ENCODE measurements around the gene ARHGEF4.

ARHGEF4 gene

GRCh38 chr2:131046918-131047652, 210.4 kb downstream of the ARHGEF4 start:
- ATAC-seq (no peak), DNase-seq (no peak)
- H3K27me3 Mint-ChIP-seq: no peaks in the 10 kb centered on the region
- H3K9me3 Mint-ChIP-seq: no peaks in the 10 kb centered on the region
- peak overlapping the region in 1 of 2 donors; percentile 42 for H3K27ac Mint-ChIP-seq
- no peak overlapping the region for H3K4me3 Mint-ChIP-seq
- peaks cover 16% of the 10 kb centered on the region for H3K4me1 Mint-ChIP-seq

GRCh38 chr2:131047920-131048560, 211.3 kb downstream of the ARHGEF4 start:
- ATAC-seq (no peak), DNase-seq (no peak)
- Mint-ChIP-seq H3K27ac (peak overlapping the region in 1 of 2 donors; percentile 79), H3K27me3 (no peaks in the 10 kb centered on the region), H3K4me1 (peaks cover 10% of the 10 kb centered on the region), H3K4me3 (no peak overlapping the region), H3K9me3 (no peaks in the 10 kb centered on the region)

- ATAC-seq (no peak), DNase-seq (no peak)
- H3K27ac Mint-ChIP-seq: peak overlapping the region in 1 of 2 donors; percentile 79
These were observed 211.9 kb downstream of the ARHGEF4 start for GRCh38 chr2:131048641-131049040.

GRCh38 chr2:131049150-131049718, 212.5 kb downstream of the ARHGEF4 start:
- Mint-ChIP-seq H3K4me1 (no peaks in the 10 kb centered on the region), H3K27me3 (no peaks in the 10 kb centered on the region), H3K9me3 (no peaks in the 10 kb centered on the region), H3K4me3 (no peak overlapping the region), H3K27ac (peak overlapping the region; percentile 6 to 45)
- no peak for DNase-seq
- ATAC-seq: no peak

More at GRCh38 chr2:131048641-131049040, 211.9 kb downstream of the ARHGEF4 start:
- peaks cover 5% of the 10 kb centered on the region for H3K4me1 Mint-ChIP-seq
- no peak overlapping the region for H3K4me3 Mint-ChIP-seq
- H3K9me3 Mint-ChIP-seq: no peaks in the 10 kb centered on the region
- no peaks in the 10 kb centered on the region for H3K27me3 Mint-ChIP-seq

GRCh38 chr2:131050896-131051295, 214.2 kb downstream of the ARHGEF4 start:
- no peaks in the 10 kb centered on the region for H3K27me3 Mint-ChIP-seq
- H3K4me1 Mint-ChIP-seq: peaks cover 7% of the 10 kb centered on the region
- H3K4me3 Mint-ChIP-seq: no peak overlapping the region
- H3K27ac Mint-ChIP-seq: peak overlapping the region in 1 of 2 donors; percentile 52
- ATAC-seq (no peak), DNase-seq (no peak)
- H3K9me3 Mint-ChIP-seq: no peaks in the 10 kb centered on the region

GRCh38 chr2:131052741-131053263, 216.1 kb downstream of the ARHGEF4 start:
- no peak overlapping the region for H3K4me3 Mint-ChIP-seq
- peaks cover 13% of the 10 kb centered on the region for H3K4me1 Mint-ChIP-seq
- H3K27me3 Mint-ChIP-seq: no peaks in the 10 kb centered on the region
- no peaks in the 10 kb centered on the region for H3K9me3 Mint-ChIP-seq
- no peak for DNase-seq
- ATAC-seq: no peak
- H3K27ac Mint-ChIP-seq: no peak overlapping the region

- DNase-seq: no peak
- H3K27ac Mint-ChIP-seq: peak overlapping the region in 1 of 2 donors; percentile 83
These were observed 217.8 kb downstream of the ARHGEF4 start for GRCh38 chr2:131054488-131054887.

GRCh38 chr2:131055169-131056065, 218.7 kb downstream of the ARHGEF4 start:
- Mint-ChIP-seq H3K4me3 (no peak overlapping the region), H3K27ac (peak overlapping the region; percentile 8 to 51), H3K9me3 (no peaks in the 10 kb centered on the region), H3K4me1 (peaks cover 24% of the 10 kb centered on the region), H3K27me3 (no peaks in the 10 kb centered on the region)
- ATAC-seq (peak; percentile 31), DNase-seq (no peak)

More at GRCh38 chr2:131054488-131054887, 217.8 kb downstream of the ARHGEF4 start:
- Mint-ChIP-seq H3K27me3 (no peaks in the 10 kb centered on the region), H3K9me3 (no peaks in the 10 kb centered on the region), H3K4me1 (peaks cover 24% of the 10 kb centered on the region), H3K4me3 (no peak overlapping the region)
- no peak for ATAC-seq

GRCh38 chr2:131056204-131056931, 219.7 kb downstream of the ARHGEF4 start:
- DNase-seq (no peak), ATAC-seq (no peak)
- H3K4me3 Mint-ChIP-seq: no peak overlapping the region
- peaks cover 25% of the 10 kb centered on the region for H3K4me1 Mint-ChIP-seq
- peak overlapping the region in 1 of 2 donors; percentile 59 for H3K27ac Mint-ChIP-seq
- no peaks in the 10 kb centered on the region for H3K9me3 Mint-ChIP-seq
- no peaks in the 10 kb centered on the region for H3K27me3 Mint-ChIP-seq

GRCh38 chr2:131056932-131057287, 220.2 kb downstream of the ARHGEF4 start:
- Mint-ChIP-seq H3K27ac (peak overlapping the region in 1 of 2 donors; percentile 59), H3K27me3 (no peaks in the 10 kb centered on the region), H3K4me1 (peaks cover 31% of the 10 kb centered on the region), H3K9me3 (no peaks in the 10 kb centered on the region), H3K4me3 (no peak overlapping the region)
- ATAC-seq (no peak), DNase-seq (no peak)

GRCh38 chr2:131058214-131058843, 221.6 kb downstream of the ARHGEF4 start:
- Mint-ChIP-seq H3K9me3 (no peaks in the 10 kb centered on the region), H3K27me3 (no peaks in the 10 kb centered on the region), H3K4me1 (peaks cover 40% of the 10 kb centered on the region), H3K27ac (peak overlapping the region in 1 of 2 donors; percentile 64), H3K4me3 (no peak overlapping the region)
- DNase-seq: no peak
- ATAC-seq: no peak

- no peak overlapping the region for H3K4me3 Mint-ChIP-seq
- H3K4me1 Mint-ChIP-seq: peaks cover 44% of the 10 kb centered on the region
- no peaks in the 10 kb centered on the region for H3K27me3 Mint-ChIP-seq
- no peak overlapping the region for H3K27ac Mint-ChIP-seq
- no peak for ATAC-seq
- DNase-seq: no peak
- no peaks in the 10 kb centered on the region for H3K9me3 Mint-ChIP-seq
These were observed 222.2 kb downstream of the ARHGEF4 start for GRCh38 chr2:131058920-131059319.

GRCh38 chr2:131063501-131064283, 227.0 kb downstream of the ARHGEF4 start:
- DNase-seq (no peak), ATAC-seq (no peak)
- H3K27ac Mint-ChIP-seq: peak overlapping the region in 1 of 2 donors; percentile 86
- H3K9me3 Mint-ChIP-seq: no peaks in the 10 kb centered on the region
- H3K4me3 Mint-ChIP-seq: no peak overlapping the region
- H3K27me3 Mint-ChIP-seq: no peaks in the 10 kb centered on the region
- H3K4me1 Mint-ChIP-seq: peaks cover 53% of the 10 kb centered on the region
